Suprapubic skin (tissue), 4 donors: ENCODE measurements around the gene F5.

Source experiments
- CTCF ChIP-seq, 2 donors: fragments of 200-600 bp in 1 of 2; fragments of 450-650 bp in 1 of 2; sonication (generic) in 1 of 2; IDR thresholded peaks; one replicate each; pipeline ENCODE4 v1.5.1; 2016 to 2019; ENCODE audit warnings: antibody characterized with exemption in 2 of 2, mild to moderate bottlenecking in 1 of 2, moderate library complexity in 1 of 2
- EP300 ChIP-seq: sonication (generic); formaldehyde crosslinking; IDR thresholded peaks from one replicate; pipeline ENCODE4 v1.6.1; 2017; ENCODE audit warnings: antibody characterized with exemption
- POLR2A ChIP-seq, 2 donors: fragments of 450-650 bp; IDR thresholded peaks; one replicate each; pipeline ENCODE4 v1.6.1; 2017; ENCODE audit warnings: antibody characterized with exemption in 2 of 2, mild to moderate bottlenecking in 2 of 2, moderate library complexity in 2 of 2
- POLR2AphosphoS5 ChIP-seq, 3 donors: sonication (generic); formaldehyde crosslinking; IDR thresholded peaks; one replicate each; pipeline ENCODE4 v1.6.1; 2017; ENCODE audit warnings: antibody characterized with exemption in 3 of 3

DNA sequence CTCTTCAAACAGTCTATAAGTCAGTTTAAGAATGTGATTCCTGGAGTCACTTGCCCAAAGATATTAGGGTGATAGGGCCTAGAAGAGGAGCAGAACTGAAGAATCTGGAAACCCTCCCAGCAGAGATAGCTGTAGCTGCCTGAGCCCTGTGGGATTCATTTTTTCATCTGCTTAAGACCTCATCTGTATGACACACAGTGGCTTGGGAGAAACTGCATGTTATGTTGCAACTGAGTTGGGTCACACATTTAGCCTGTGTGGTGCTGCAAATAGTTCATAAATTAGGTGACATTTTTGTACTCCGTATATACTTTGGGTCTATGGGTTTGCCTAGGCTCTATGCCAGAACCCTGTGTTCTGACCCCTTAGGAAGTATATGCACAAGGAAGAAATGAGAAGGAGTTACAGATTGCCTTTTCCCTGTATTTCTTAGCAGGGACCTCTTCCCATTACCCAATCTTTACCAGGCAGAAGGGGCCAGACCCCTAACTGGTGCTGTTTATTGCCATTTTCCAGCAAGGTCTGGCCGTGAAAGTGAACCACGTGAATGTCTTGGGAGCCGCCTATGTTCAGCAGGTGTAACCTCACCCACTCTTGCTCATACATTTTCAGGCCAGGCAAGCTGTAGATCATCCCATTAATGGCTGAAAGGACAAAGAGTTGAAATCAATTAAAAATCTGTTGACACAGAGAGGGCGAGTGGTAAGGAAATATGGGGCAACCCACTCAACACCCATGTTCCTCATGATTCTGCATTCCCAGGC is 58.6 kb downstream of the F5 start:
- no peak for TF ChIP-seq CTCF (IDR thresholded peaks at IDR 0.05)
- TF ChIP-seq POLR2A (IDR thresholded peaks at IDR 0.05): no peak
- no peak for TF ChIP-seq POLR2AphosphoS5 (IDR thresholded peaks at IDR 0.05)
- TF ChIP-seq EP300: no peak
